GM19395 (cell line): Measurements from ENCODE around the gene HNRNPR.
"Not testable (repeated sequence)": the region's sequence is repeated elsewhere in the genome, so short reads cannot be mapped to it uniquely, and the experiment has no call there.

Source experiments
- ATAC-seq: cut with Tn5 transposase; IDR thresholded peaks from one replicate; pipeline ENCODE4 v1.9.1; 2021; ENCODE audit warnings: mild to moderate bottlenecking, moderate library complexity; ENCODE audit not compliant: unreplicated experiment

The HNRNPR gene

DNA sequence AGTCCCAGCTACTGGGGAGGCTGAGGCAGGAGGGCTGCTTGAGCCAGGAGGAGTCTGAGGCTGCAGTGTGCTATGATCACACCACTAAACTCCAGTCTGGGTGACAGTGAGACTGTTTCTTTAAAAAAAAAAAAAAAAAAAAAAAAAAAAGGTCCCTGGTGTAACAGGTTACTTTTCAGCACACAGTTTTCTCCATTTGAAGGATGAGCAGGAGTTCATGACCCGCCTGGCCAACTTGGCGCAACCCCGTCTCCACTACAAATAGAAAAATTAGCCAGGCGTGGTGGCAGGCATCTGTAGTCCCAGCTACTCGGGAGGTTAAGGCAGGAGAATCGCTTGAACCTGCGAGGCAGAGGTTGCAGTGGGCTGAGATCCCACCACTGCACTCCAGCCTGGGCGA, 12.4 kb downstream of the HNRNPR start:
- no peak for ATAC-seq

DNA sequence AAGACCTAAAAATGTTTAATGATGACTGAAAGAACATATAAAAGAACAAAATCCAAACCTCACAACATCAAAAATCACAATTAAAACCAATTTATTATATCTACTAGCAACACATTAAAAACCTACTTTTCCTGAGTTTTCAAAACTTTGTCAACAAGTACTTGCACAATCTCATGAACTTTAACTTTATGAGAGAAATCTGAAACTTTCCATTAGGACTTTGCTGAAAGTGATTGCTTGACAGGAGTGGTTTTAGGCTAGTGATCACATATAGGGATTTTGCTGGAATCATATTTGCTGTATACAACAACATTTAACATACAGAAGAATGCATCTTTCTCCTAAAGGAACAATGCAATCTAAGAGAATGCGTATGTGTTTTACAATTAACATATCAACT, 13.2 kb downstream of the HNRNPR start:
- ATAC-seq = no peak

DNA sequence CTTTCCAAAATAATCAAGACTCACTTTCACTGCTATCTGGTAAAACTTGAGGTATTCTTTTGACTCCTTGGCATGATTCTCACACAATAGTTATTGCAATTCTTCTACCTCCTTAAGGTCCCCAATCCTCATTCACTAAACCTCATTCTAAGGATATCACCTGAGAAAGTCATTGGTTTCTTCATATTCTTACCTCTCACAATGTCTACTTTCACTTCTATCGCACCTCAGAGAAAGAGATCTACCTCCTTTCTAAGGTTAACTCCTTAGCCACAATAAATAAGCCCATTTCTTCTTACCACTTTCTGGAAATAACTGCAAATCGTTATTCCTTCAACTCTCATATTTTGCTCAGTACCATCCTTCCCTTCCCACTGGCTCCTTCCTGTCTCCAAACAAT, 18.7 kb downstream of the HNRNPR start:
- ATAC-seq = no peak

DNA sequence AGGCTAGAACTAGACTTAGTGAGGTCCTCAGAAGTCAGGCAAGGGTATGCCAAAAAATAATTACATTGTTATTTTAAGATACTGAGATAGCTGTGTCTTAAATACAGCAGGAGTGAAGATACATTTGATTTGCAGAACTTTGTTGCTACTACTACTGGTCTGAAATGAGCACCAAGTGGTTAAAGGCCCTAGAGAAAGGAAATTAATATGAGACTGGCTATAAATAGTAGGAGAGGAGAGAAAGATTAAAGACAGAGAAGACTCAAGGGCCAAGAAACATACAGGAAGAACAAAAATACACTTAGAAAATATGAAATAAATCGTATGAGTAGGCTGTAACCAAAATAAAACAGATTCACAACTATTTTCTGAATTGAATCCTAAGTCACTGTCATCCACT, 21.3 kb downstream of the HNRNPR start:
- no peak for ATAC-seq

DNA sequence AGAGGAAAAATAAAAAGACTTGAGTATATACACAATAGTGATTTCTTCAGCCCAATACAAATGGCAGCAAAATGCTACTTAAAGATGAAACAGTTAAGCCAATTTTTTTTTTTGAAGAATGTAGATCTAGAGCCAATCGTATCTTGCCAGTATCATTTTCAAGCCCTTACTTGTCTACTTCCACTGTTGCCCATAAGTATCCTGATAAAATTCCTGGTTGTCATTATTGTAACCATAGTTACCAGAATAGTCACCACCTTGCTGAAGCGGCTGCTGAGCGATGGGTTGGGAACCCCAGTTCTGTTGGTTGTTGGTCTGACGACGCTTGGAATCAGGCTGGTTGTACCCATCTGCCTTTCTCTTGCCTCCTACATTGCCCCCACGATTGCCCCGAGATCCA, 33.8 kb downstream of the HNRNPR start:
- ATAC-seq = not testable (repeated sequence)

DNA sequence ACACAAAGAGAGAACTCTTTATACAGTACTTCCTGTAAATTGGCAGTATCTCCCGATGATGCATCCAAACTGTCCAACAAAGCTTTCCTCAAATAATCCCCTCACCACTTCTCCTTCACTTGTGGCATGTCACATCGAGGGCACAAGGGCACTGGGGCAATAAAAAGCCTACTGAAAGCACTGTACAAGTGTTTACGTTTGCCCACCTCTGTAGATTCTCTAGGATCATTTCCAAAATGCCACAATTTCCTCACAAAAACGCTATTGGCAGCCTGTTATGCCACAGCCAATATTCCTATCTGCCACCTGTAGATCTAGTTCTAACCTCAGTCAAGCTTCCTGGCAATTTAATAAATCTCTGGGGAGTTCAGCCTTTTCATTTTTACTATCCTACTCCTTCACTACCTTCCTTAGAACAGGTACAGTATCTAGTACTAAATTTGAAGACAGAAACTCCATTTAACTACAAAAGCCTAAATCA, 39.9 kb downstream of the HNRNPR start:
- no peak for ATAC-seq

DNA sequence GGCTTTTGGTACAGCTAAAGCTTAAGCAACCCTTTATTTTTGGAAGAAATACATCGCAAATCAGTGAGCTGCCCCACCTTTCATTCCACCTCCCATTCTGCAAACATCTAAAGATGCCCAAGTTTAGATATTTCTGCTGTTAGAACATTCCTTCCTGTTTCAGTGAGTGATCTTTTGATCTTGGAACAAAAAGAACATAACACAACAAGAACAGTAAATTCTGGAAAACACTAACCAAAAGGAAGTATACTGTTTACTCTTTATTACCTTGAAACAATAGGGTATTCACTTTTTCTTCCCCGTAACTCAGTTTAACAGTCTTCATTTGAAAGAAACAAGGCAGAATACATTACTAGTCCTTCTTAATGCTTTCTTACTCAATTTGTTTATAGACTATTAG, 40.6 kb downstream of the HNRNPR start:
- no peak for ATAC-seq

DNA sequence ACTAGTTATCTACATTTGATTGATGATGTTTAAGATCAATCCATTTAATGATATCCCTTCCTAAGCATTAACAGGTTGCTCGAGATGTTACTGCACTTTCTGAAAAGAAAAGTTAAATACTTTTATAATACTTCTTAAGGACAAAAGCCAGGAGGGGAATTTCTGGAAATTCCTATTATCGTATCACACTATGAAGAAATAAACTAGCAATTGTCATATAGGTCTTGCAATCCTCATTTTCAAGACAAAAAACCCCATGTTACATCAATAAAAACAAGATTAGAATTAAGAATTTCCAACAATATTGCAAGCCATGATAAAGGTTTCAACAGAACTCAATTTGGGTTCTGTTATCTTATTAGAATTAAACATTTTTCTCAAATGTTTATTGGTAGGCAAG, 47.2 kb downstream of the HNRNPR start:
- ATAC-seq = no peak

DNA sequence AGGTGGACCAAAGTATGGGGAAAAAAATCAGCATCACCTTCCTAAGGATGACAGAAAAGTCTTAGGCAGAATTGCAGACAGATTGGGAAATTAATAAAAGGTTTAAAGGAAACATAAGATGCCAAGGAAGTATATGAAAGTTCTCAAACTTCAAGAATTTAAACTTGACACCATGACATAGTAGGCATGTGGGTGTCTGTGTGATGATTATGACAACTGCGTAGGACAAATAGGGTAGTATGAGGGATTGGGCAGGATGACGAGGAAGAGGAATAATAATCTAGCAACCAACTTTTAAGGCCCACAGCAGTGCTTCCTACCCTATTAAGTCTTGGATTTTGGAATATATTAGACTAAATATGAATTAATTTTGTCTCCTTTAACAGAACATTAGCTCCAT, 52.4 kb downstream of the HNRNPR start:
- ATAC-seq = no peak

DNA sequence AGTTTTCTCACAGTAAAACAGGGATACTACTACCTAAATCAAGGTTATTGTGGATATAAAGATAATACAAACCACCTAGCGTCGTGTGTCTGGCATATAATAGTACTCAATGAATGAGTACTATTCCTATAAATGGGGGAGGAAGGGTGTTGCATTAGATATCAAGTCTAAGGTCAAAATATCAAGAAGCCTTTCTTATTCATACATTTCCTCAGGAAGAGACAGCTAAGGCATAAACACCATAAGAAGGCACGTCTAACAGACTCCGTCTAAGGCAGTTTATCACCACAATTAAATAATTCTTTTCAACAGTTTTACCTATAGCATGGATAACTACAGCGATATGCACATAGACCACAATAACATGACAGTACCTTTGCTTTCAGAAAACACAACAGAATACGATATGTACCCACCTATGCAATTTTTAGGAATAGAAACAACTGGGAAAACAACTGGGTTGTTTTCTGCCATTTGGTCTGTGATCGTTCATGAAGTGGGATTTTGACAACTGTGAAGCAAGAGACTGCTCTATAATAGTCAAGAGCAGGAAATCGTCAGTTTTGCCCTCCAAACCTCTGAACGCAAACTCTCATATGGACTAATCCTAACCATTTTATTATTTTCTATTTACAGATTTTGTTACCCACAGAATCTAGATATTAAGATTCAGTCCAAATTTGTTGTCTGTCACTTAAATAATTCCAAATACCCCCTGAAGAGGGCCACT, 53.1 kb downstream of the HNRNPR start:
- no peak for ATAC-seq

DNA sequence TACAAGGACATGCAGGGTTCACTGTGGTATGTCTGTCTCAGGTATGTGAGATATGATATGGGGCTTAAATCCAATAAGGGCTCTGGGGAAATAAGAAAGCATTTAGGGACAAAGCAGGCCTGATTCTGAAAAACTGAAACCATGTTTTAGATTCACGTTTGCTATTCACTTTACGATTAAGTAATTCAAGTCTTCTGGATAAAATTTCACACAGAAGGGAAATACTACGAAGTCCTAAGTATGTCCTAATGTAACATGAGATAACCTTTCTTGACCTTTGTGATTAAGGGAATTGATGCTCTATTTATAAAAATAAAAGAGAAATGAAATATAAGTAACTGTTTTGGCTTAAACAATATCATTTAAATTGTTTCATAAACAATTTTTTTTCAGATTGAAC, 55.4 kb downstream of the HNRNPR start:
- no peak for ATAC-seq

DNA sequence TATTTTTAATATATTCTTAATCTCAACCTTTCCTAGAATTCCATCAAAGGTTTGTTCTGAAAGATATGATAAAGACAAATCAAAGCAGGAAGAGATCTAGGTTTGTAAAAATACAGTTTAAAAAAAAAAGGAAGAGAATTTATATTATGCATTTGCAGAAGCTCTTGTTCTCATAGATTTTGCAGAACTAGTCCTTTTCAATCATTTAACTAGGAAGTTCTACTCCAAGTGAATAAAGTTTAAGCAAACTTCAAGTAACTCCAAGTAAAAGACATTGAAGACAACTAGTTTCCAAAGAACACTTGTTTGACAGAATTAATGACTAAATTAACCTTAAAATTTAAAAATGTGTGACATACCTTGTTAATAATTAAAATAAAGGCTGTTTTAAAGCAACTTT, 55.9 kb downstream of the HNRNPR start:
- no peak for ATAC-seq

DNA sequence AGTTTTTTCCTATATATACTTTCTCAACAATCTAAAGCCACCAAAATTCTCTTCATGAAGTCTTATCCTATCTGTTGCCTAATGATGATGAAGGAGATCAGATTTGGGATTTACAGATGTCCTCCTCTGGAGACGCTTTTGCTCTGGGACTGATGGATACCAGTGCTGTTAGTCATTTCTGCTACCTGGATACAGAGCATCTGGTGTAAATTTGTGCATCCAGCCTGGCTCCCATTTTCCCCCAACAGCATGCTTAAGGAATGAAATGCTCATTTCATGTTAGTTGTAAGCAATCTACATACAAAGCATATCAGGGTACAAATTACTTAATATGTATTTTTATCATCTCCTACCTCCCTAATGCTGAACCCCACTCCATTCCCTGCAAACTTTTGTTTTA, 57.7 kb downstream of the HNRNPR start:
- no peak for ATAC-seq

DNA sequence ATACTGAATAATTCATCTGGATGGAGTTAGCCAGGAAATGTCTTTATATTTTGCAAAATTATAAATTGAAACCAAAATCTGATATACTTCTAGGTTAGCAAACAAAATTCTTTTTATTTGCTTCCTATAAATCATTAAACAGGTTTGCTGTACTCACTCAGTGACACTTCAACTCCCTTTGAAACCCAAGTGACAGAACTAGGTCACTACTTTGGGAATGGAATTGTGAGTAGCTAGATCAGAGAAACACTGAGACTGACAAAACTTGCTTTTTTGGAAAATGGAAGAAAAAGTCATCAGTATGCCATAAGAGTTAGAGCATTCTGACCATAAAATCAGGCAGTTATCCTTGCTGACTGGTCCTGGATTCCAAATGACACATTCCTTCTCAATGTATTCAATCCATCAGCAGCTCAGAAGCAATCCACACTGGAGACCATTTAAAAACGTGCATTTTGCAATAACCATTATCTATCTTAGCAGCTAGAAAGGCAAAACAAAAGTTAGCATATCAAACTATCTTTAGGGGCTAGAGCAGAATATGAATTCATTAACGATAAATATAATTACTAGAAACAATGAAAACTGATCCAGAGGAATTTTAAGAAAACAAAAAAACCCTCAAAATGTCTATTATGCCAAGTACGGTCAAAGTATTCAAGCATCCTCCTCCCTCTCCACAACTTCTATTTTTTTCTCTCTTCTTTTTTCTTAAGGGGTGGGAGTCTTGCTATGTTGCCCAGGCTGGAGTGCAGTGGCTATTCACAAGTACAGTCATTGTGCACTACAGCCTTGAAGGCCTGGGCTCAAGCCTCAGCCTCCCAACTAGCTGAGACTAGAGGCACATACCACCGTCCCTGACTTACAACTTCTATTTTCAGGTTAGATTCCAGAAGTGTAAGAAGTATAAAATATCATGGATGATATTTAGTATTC, 60.1 kb downstream of the HNRNPR start:
- no peak for ATAC-seq

DNA sequence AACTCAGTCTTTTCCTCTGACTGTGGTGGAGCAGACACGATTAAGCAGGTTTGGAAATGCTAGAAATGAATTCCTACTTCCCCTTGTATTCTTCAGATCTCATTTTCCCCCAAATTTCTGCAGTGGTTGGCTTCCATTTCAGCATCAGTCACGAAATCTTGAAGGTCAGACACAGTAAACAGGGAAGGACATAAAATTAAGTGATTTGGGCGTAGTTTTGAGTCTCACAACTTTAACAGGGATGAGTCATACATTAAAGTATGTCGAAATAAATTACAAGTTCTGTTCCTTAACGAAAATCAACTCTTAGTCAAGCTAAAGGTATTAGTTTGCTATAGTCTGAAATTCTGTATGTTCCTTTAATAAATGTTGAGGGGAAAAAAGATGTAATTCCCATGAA, 61.1 kb downstream of the HNRNPR start:
- ATAC-seq = no peak

DNA sequence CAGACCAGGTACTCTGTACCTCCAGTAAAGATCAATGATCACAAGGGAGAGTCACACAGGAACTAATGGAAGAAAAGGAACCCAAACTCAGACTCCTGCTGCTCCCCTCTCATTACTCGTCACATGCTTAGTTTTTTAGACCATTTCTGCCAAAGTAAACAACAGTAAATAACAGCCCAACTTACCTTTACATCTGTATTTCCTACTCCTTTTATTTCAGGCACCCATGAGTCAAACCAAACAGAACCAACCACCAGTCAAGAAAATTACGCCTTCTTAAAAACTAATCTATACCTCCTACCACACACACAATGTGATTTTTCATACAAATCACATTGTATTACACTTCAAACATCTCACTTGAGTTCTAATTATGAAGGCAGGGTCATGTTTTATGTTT, 65.4 kb downstream of the HNRNPR start:
- no peak for ATAC-seq

DNA sequence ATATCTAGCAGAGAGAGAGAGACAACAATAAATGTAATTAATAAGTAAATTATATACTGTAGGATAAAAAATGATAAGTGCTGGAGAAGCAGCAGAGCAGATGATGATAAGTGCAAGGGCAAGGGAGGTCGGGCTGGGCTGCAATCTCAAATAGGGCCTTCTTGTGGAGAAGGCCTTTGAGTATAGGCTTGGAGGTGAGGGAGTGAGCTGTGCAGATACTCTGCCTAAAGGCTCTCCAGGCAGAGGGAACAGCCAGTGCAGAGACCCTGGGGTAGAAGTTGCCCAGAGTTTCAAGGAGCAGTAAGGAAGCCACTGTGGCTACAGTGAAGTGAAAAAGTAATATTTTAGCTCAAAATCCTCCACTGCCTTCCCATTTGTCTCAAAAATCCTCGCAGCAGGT, 67.6 kb downstream of the HNRNPR start:
- no peak for ATAC-seq

DNA sequence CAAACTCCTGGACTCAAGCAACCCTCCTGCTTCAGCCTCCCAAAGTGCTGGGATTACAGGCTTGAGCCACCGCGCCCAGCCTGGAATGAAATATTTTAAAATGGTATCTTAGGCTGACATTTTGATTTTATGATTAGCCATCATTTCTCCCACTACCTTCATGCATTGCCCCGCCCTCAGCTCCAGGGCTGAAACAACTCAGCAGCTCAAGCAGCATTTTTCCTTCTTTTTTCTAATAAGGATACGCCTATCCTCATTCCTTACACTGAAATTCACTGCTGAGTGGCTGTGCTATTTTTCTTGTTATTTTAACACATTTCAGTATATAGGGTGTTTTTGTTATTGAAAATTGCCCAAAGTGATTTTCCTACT, 70.0 kb downstream of the HNRNPR start:
- no peak for ATAC-seq

DNA sequence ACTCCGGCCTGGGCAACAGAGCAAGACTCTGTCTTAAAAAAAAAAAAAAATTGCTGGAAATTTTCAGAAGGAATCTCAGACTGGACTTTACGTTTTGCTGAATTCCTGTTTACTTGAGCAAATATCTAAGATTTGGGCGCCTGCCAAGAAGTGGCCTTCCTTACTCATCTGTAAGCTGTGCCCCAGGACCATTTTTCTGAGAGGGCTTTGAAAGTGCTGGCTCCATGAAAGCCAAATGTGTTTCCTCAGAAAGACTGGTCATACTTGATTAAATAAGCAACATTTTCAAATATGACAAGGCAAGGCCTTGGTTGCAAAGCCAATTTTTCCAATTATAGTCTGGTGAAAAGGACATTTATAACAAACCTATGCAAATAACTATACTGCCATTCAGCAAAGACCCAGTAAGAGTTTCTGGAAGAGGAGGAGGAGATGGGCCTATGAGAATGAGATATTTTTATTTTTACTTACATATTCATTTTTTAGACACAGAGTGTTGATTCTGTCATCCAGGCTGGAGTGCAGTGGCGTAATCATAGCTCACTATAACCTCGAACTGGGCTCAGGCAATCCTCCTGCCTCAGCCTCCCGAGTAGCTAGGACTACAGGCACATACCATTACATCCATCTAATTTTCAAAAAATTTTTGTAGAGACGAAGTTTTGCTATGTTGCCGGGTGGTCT, 70.5 kb downstream of the HNRNPR start:
- ATAC-seq = no peak

DNA sequence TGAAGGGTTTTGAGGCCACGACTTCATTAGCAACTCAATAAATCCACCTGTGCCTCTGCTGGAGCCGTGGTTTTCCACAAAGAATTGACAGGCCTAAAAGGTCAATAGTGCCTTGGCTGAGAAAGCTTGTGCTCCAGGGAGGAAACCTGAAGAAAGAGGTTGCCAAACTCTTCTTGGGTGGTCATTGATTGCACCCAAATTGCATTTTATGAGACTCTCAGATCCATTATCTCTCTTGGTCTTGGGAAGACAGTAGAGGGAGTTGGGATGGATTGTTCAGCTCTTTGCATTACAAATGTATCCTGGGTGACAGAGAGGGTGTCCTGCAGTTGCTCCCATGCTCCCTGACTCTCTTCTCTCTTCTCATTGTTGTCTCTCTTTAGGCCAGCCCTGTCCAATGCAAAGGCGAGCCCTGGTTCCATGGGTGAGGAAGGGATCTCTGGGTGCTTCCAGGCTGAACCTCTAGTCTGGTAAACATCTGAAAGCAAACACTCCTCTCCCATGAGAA, 80.7 kb downstream of the HNRNPR start:
- no peak for ATAC-seq

DNA sequence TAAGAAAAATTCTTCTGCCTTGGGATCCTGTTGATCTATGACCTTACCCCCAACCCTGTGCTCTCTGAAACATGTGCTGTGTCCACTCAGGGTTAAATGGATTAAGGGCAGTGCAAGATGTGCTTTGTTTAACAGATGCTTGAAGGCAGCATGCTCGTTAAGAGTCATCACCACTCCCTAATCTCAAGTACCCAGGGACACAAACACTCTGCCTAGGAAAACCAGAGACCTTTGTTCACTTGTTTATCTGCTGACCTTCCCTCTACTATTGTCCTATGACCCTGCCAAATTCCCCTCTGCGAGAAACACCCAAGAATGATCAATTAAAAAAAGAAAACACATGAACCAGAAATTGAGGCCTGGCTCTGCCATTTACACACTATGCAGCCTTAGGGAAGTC, 86.0 kb downstream of the HNRNPR start:
- not testable (repeated sequence) for ATAC-seq
